Activated T-helper 1 cell treated with anti-CD3 and anti-CD28 coated beads, Interleukin-12 subunit alpha, Interleukin-12 subunit beta, Interleukin-2, Interleukin-4 antibody, amounts not matched to agents 30 ng/mL and 10 ng/mL and 1 ng/mL, durations not matched to agents 14 hours and 24 hours and 36 hours (primary cell): Measurements from ENCODE around the gene ABCC1. TPM values are rescaled to one million over a fixed set of nuclear protein-coding genes. Genes with fewer than 3 reads are reported as not detected.

Experiments
- DNase-seq: peaks from one replicate; pipeline ENCODE4 v3.0.0; 2021; ENCODE audit warnings: low spot score
- H3K27ac Mint-ChIP-seq: one replicate; pipeline ENCODE4 v1.8.0; 2021; ENCODE audit warnings: mild to moderate bottlenecking, mixed read lengths
- H3K27me3 Mint-ChIP-seq: one replicate; pipeline ENCODE4 v1.8.0; 2022; ENCODE audit warnings: mild to moderate bottlenecking, moderate library complexity, mixed read lengths; ENCODE audit not compliant: insufficient read depth
- H3K36me3 Mint-ChIP-seq: one replicate; pipeline ENCODE4 v1.8.0; 2021; ENCODE audit warnings: low read depth, mixed read lengths
- H3K4me1 Mint-ChIP-seq: one replicate; pipeline ENCODE4 v1.8.0; 2021; ENCODE audit warnings: low read depth, mixed read lengths
- H3K4me3 Mint-ChIP-seq: one replicate; pipeline ENCODE4 v1.8.0; 2021; ENCODE audit warnings: mild to moderate bottlenecking, moderate library complexity, mixed read lengths
- H3K9me3 Mint-ChIP-seq: one replicate; pipeline ENCODE4 v1.8.0; 2021; ENCODE audit warnings: mixed read lengths
- intact Hi-C: fragments of 100-400 bp; cut with micrococcal nuclease; formaldehyde crosslinking; loops from one replicate; pipeline ENCODE4 v1.15.1; 2024
- total RNA-seq: library from RNA; stranded (reverse); gene quantifications from 2 replicates; pipeline ENCODE4 v1.2.3, GENCODE V29; 2022

The ABCC1 gene
- total RNA-seq, 1 donor from 2014 or later, result 108 TPM

DNA sequence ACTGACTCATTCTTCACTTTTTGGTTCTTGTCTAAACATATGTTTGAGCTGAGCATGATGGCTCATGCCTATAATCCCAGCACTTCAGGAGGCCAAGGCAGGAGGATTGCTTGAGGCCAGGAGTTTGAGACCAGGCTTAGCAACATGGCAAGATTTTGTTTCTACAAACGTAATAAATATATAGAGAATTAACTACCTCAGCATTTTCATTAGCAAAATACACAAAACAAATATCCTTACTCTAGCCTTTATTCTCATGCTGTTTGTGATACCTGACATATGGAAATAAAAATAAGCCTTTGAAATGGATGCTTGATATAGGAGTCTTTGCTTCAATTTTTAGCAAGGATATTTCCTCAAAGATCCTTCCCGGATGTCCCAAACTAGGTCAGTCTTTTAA lies 132.8 kb downstream of the ABCC1 start:
- Mint-ChIP-seq H3K27ac (no peak overlapping the region), H3K4me3 (no peak overlapping the region), H3K4me1 (no peaks in the 10 kb centered on the region), H3K36me3 (peaks cover 74% of the 10 kb centered on the region), H3K9me3 (peaks cover 10% of the 10 kb centered on the region), H3K27me3 (no peaks in the 10 kb centered on the region)
- intact Hi-C loops, result no loop called here
- DNase-seq, result no peak

DNA sequence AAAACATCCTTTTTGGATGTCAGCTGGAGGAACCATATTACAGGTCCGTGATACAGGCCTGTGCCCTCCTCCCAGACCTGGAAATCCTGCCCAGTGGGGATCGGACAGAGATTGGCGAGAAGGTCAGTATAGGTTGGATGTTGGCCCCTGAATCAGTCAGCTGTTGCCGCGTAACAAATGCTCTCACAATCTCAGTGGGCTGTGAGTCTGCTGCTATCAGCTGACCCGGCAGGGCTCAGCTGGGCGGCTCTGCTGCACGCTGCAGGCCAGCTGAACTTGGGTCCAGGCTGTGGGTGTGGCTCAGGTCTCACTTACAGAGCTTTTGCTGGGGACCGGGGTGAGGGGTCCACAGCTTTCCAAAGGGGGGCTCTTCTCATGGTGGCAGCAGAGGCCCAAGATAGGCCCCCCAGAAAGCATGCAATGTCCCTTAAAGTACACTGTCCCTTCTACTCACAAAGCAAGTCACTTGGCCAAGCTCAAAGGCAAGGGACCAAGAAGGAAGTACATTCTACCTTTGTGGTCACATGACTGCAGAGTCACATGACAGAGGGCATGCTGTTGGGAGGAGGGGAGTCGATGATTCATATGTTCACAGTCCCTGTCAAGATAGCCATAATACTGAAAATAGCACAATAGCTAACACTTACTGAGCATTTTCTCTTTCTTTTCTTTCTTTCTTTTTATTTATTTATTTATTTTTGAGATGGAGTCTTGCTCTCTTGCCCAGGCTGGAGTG lies 134.2 kb downstream of the ABCC1 start:
- Mint-ChIP-seq H3K36me3 (peaks cover 66% of the 10 kb centered on the region), H3K27ac (no peak overlapping the region), H3K9me3 (peaks cover 10% of the 10 kb centered on the region), H3K4me3 (no peak overlapping the region), H3K4me1 (no peaks in the 10 kb centered on the region), H3K27me3 (no peaks in the 10 kb centered on the region)
- no peak for DNase-seq
- intact Hi-C loops, result no loop called here

DNA sequence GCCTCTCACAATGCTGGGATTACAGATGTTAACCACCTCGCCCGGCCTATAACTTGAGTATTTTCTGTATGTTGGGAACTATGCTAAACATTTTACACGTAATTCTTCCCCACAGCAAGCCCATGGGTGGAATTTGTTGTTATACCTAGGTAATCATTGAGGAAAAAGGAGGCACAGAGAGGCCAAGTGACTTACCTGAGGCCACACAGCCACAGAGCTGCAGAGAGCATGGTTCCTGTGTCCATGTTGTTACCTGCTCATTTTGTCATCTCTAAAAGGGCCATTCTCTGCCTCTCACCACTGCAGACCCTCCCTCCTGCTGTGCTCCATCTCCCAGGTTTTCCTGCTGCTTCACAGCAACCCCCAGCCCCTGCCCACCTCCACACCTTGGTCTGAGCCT lies 135.5 kb downstream of the ABCC1 start:
- Mint-ChIP-seq H3K4me1 (no peaks in the 10 kb centered on the region), H3K36me3 (peaks cover 61% of the 10 kb centered on the region), H3K4me3 (no peak overlapping the region), H3K27ac (no peak overlapping the region), H3K27me3 (no peaks in the 10 kb centered on the region), H3K9me3 (peaks cover 10% of the 10 kb centered on the region)
- no peak for DNase-seq
- intact Hi-C loops, result no loop called here

DNA sequence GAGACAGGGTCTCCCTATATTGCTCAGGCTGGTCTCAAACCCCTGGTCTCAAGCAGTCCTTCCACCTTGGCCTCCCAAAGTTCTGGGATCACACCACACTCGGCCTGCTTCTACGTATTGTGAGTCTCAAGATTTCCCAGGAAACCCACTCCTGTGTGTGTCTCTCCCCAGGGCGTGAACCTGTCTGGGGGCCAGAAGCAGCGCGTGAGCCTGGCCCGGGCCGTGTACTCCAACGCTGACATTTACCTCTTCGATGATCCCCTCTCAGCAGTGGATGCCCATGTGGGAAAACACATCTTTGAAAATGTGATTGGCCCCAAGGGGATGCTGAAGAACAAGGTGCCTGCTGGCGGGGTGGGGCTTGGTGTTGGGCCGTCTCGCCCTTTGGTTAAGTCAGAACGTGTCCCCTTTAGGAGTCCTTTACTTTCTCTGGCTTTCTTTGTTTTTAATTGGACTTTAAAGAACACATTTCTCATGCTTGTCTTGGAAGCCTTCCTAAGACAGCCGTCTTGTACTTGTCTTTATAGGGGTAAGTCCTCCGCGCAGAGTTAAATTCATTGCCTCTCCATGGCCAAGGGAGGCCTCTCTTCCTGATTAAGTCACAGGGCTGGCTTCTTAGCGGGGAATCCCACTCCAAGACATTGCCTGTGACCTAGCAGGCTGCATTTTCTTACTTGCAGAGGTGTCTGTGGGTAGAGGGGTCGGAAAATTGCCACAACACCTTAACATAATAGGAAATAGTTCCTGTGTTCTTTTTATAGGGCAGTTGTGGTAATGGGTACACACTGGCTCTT lies 137.4 kb downstream of the ABCC1 start:
- intact Hi-C loops, result no loop called here
- no peak for DNase-seq
- no peaks in the 10 kb centered on the region for H3K4me1 Mint-ChIP-seq
- H3K27me3 Mint-ChIP-seq, result no peaks in the 10 kb centered on the region
- H3K9me3 Mint-ChIP-seq, result peaks cover 10% of the 10 kb centered on the region
- peak overlapping the region; percentile 18 for H3K27ac Mint-ChIP-seq
- H3K36me3 Mint-ChIP-seq, result peaks cover 59% of the 10 kb centered on the region
- H3K4me3 Mint-ChIP-seq, result no peak overlapping the region

DNA sequence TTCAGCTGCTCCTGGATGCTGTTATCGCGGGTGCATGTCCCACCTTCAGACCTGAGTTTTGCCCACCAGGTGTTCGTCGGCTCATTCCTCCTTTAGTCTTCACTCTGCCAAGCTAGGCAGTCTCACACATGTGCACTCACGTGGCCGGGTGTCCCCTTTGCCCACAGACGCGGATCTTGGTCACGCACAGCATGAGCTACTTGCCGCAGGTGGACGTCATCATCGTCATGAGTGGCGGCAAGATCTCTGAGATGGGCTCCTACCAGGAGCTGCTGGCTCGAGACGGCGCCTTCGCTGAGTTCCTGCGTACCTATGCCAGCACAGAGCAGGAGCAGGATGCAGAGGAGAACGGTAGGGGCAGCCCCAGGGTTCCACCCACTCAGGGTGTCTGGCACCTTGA lies 140.8 kb downstream of the ABCC1 start:
- no peaks in the 10 kb centered on the region for H3K27me3 Mint-ChIP-seq
- no peak for DNase-seq
- H3K4me3 Mint-ChIP-seq, result no peak overlapping the region
- peak overlapping the region; percentile 52 for H3K27ac Mint-ChIP-seq
- no peaks in the 10 kb centered on the region for H3K9me3 Mint-ChIP-seq
- intact Hi-C loops, result no loop called here
- H3K36me3 Mint-ChIP-seq, result peaks cover 46% of the 10 kb centered on the region
- no peaks in the 10 kb centered on the region for H3K4me1 Mint-ChIP-seq

DNA sequence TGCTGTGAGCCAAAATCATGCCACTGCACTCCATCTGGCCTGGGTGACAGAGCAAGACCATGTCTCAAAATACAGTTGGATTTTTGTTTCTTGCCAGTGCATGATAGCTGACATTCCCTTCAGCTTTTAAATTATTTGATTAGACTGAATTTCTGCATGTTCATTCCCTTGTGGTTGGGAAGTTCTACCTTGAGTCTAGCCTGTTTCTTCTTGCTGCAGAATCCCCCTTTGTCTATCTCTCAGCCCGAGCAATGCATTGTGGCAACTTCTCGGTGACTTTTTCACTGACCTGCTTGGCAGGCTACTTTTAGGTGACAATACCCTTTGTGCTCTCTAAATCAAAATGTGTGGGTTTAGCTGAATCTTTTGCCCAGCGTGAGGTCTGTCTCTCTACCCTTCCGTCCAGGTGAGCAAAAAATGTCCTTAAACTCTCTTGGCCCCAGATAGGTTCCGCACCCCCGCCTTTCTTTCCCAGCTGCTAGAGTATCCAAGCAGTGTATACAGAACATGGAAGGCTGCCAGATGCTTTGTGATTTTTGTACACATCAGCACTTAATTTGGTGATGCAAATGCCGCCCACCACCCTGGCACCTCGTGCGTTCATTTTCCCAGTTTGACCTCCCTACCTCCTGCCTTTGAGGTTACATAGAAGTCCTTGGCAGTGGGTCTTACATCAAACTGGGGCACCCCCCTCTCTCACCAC lies 143.7 kb downstream of the ABCC1 start:
- intact Hi-C loops, result no loop called here
- Mint-ChIP-seq H3K36me3 (peaks cover 41% of the 10 kb centered on the region), H3K4me1 (no peaks in the 10 kb centered on the region), H3K9me3 (no peaks in the 10 kb centered on the region), H3K4me3 (no peak overlapping the region), H3K27ac (no peak overlapping the region), H3K27me3 (no peaks in the 10 kb centered on the region)
- no peak for DNase-seq

DNA sequence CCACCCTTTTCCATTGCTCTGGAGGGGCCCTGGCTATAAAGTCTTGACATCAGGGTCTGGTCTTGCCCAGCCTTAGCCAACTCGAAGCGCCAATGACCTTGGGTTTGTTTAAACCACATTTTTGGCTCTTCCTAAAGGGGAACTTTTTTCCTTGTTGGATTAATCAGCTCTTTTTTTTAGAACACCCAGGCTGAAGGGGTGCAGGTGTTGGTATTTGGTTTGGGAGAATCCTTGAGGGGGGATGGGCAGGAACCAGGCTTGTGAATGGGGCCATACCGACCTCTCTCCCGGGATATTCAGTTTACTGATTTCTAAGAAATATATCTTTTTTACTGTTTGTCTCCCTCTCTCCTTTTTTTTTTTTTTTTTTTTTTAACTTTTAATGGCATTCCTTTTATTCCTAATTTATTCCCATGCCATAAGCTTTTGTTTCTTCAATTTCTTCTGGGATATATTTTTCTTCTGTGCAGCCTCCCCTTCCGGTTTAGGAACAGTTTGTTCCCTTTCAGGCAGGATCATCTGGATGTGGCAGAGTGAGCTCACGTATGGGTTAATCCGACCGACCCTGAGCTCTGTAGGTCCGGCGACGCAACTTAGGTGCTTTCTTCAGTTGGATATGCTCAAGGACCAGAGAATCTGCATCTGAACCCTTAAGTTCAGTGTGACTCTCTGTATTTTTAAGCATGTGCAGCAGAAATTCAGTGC lies 144.4 kb downstream of the ABCC1 start:
- Mint-ChIP-seq H3K4me3 (no peak overlapping the region), H3K9me3 (no peaks in the 10 kb centered on the region), H3K27ac (no peak overlapping the region), H3K27me3 (no peaks in the 10 kb centered on the region), H3K36me3 (peaks cover 47% of the 10 kb centered on the region), H3K4me1 (no peaks in the 10 kb centered on the region)
- intact Hi-C loops, result no loop called here
- DNase-seq, result no peak

DNA sequence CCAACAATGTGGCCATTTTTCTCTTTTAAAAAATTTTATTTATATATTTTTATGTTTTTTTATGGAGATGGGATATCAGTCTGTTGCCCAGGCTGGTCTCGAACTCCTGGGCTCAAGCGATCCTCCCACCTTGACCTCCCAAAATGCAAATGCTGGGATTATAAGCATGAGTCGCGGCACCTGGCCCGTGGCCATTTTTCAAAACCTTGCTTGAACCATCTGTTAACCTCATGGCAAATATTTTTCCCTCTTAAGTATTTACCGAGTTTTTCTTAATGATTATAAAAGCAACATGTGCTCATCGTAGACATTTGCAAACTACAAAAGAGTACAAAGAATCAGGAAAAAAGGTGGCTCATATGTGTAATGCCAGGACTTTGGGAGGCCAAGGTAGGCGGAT lies 146.2 kb downstream of the ABCC1 start:
- intact Hi-C loops, result no loop called here
- Mint-ChIP-seq H3K27me3 (no peaks in the 10 kb centered on the region), H3K4me3 (no peak overlapping the region), H3K9me3 (no peaks in the 10 kb centered on the region), H3K27ac (no peak overlapping the region), H3K4me1 (no peaks in the 10 kb centered on the region), H3K36me3 (peaks cover 46% of the 10 kb centered on the region)
- no peak for DNase-seq

DNA sequence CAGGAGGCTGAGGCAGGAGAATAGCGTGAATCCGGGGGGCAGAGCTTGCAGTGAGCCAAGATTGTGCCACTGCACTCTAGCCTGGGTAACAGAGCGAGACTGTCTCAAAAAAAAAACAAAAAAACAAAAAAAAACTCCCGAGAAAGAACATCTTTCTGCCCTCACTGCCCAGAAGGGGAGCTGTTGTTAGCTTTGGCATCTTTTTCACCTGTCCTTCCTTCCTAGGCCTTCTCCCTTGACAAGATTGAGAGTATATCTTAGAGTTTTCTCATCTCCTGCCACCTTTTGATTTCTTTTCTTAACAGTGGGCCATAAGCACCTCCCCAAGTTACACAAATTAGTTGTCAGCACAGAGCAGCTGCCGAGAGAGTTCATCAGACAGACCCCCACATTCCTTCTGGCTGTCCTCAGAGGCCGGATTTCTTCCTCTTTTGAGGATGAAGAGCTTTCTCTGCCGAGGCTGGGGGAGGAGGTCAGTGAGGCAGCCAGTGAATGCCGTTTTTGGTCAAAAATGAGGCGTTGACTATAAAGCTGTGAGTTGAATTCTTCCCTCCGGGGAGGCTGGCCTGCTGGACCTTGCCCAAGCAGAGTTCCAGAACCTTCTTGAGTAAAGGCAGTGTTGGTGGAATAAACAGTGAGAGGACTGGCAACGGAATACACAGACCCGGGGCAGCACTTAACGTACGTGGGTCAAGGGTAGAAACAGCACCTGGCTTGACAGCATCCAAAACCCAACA lies 146.9 kb downstream of the ABCC1 start:
- no peak overlapping the region for H3K27ac Mint-ChIP-seq
- no peaks in the 10 kb centered on the region for H3K27me3 Mint-ChIP-seq
- peaks cover 41% of the 10 kb centered on the region for H3K36me3 Mint-ChIP-seq
- intact Hi-C loops, result no loop called here
- H3K4me1 Mint-ChIP-seq, result no peaks in the 10 kb centered on the region
- H3K4me3 Mint-ChIP-seq, result no peak overlapping the region
- no peak for DNase-seq
- no peaks in the 10 kb centered on the region for H3K9me3 Mint-ChIP-seq

DNA sequence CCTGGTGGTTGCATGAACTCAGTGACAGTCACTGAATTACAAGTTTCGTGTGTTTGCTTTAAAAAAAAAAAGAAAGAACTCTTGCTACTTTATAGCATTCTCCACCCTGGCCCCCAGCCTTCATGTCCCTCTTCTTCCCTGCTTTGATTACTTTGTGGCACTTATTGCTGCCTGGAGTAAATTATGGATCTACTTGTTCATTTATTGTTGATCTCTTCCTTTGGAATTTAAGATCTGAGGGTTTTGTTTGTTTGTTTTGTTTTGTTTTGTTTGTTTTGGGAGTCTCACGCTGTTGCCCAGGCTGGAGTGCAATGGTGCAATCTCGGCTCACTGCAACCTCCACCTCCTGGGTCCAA lies 147.4 kb downstream of the ABCC1 start:
- Mint-ChIP-seq H3K9me3 (no peaks in the 10 kb centered on the region), H3K27ac (peak overlapping the region; percentile 77), H3K27me3 (no peaks in the 10 kb centered on the region), H3K36me3 (peaks cover 44% of the 10 kb centered on the region), H3K4me1 (no peaks in the 10 kb centered on the region), H3K4me3 (no peak overlapping the region)
- intact Hi-C loops, result no loop called here
- no peak for DNase-seq

DNA sequence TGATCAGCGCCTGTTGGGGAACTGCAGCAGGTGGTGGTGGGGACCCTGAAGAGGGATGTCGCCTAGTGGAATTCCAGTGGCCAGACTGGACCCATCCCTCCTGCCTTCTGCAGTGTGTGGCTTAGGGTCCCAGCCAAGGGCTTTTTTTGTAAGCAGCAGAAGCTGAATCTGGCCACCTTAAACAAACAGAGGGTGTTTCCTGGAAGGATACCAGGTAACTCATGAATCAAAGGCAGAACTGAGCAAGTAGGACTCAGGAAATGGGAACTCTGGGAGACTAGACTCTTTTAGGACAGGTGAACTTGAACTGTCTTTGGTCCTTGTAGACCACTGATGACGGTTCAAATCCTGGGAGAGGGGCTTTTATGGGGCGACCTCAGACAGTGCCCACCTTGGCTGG lies 149.9 kb downstream of the ABCC1 start:
- Mint-ChIP-seq H3K9me3 (no peaks in the 10 kb centered on the region), H3K4me3 (no peak overlapping the region), H3K36me3 (peaks cover 49% of the 10 kb centered on the region), H3K4me1 (no peaks in the 10 kb centered on the region), H3K27ac (peak overlapping the region; percentile 23), H3K27me3 (no peaks in the 10 kb centered on the region)
- DNase-seq, result no peak
- intact Hi-C loops, result no loop called here

DNA sequence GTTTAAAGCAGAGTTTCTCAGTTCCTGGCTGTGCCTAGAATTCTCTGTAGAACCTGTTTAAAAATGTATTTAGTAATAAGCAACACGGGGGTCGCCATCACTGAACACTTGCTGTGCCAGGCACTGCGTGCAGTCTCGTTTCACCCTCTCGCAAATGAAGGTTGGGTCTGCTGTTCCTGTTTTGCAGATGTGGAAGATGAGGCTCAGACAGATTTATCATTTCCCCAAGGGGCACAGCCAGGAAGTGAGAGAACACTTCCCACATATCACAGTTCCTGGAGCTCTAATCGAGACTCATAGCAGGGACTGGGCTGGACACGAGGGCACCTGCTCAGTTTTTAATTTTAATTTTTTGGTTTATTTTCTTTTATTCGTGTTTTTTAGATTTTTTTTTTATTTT lies 151.2 kb downstream of the ABCC1 start:
- intact Hi-C loops, result no loop called here

More for the DNA sequence above, 151.2 kb downstream of the ABCC1 start:
- no peak for DNase-seq
- Mint-ChIP-seq H3K9me3 (no peaks in the 10 kb centered on the region), H3K27ac (peak overlapping the region; percentile 21), H3K27me3 (no peaks in the 10 kb centered on the region), H3K4me1 (no peaks in the 10 kb centered on the region), H3K36me3 (peaks cover 54% of the 10 kb centered on the region), H3K4me3 (no peak overlapping the region)
